ENCODE results near the gene IGFL2. TPM values are rescaled to one million over a fixed set of nuclear protein-coding genes. Genes with fewer than 3 reads are reported as not detected.
"Not testable (repeated sequence)": the region's sequence is repeated elsewhere in the genome, so short reads cannot be mapped to it uniquely, and the experiment has no call there.

IGFL2 gene
- total RNA-seq, 4 donors from 2014 or later = 10.1 to 39.2 (median 16.1) TPM

DNA sequence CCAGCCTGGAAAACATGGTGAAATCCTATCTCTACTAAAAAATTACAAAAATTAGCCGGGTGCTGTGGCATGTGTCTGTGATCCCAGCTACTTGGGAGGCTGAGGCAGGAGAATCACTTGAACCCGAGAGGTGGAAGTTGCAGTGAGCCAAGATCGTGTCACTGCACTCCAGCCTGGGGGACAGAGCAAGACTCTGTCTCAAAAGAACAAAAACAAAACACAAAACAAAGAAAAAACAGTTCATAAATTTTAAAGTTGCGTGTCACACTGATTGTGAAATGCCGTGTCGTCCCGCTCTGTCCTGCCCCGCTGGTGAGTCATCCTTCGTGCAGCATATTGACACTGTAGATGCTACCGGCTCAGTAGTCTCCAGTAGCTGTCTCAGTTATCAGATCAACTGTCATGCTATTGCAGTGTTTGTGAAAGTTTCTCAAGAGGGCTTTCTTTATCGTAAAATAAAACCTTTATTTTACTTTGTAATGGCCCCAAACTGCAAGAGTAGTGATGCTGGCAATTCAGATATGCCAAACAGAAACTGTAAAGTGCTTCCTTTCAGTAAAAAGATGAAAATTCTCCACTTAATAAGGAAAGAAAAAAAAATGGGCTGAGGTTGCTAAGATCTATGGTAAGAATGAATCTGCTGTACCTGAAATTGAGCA, 45.1 kb downstream of the IGFL2 start:
- peak in 1 of 2 donors; percentile 82 for DNase-seq (ENCODE audit: low spot score in 2 of 2)
- Histone ChIP-seq H3K4me3 (no peak overlapping the region), H3K36me3 (no peaks in the 10 kb centered on the region), H3K4me1 (peaks cover 35% of the 10 kb centered on the region), H3K27ac (peak overlapping the region; percentile 47), H3K27me3 (peaks cover 27% of the 10 kb centered on the region), H3K9me3 (no peaks in the 10 kb centered on the region)
- 21% methylated on average over 11 of the region's 11 CpGs for WGBS
- TF ChIP-seq POLR2AphosphoS5 (IDR thresholded peaks at IDR 0.05) = peak in 1 of 3 donors; percentile 26
- TF ChIP-seq CTCF (IDR thresholded peaks at IDR 0.05) = no peak

DNA sequence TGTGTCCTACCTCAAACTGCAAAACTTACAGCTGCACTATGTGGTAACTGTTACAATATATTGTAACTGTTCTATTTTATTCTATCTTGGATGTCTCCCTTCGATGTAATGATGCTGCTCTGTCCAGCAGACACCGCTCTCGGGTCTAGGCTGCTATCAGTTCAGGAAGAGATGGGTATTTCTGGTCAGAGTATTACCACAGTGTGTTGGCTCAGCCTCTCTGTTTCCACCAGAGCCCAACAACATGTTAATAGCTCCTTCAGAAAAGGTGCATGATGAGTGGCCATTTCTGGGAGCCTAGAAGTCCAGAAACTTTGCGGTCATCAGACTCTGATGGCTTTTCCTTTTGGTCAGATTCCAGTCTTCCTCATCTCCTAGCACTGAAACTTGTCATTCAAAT, 45.6 kb downstream of the IGFL2 start:
- no peak overlapping the region for H3K27ac ChIP-seq
- no peak for DNase-seq (ENCODE audit: low spot score in 2 of 2)
- WGBS = 85% methylated on average over 4 of the region's 4 CpGs
- no peaks in the 10 kb centered on the region for H3K9me3 ChIP-seq
- TF ChIP-seq POLR2A (IDR thresholded peaks at IDR 0.05) = no peak
- TF ChIP-seq CTCF (IDR thresholded peaks at IDR 0.05) = no peak
- TF ChIP-seq EP300 (IDR thresholded peaks at IDR 0.05) = no peak
- TF ChIP-seq POLR2AphosphoS5 (IDR thresholded peaks at IDR 0.05) = no peak
- no peaks in the 10 kb centered on the region for H3K36me3 ChIP-seq
- H3K4me3 ChIP-seq = no peak overlapping the region
- H3K27me3 ChIP-seq = peaks cover 24% of the 10 kb centered on the region
- H3K4me1 ChIP-seq = peaks cover 37% of the 10 kb centered on the region

DNA sequence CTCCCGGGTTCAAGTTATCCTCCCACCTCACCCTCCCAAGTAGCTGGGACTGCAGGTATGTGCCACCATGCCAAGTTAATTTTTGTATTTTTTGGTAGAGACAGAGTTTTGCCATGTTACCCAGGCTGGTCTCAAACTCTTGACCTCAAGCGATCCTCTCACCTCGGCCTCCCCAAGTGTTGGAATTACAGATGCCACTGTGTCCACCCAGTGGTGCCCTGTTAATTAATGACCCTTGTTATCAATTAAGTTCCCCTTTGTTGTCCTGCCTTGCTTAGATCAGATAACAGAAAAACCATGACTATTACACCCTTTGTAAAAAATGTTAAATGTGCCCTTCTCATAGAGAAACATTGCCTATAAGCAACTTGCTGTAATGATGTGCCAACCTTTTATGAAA, 47.1 kb downstream of the IGFL2 start:
- H3K4me1 ChIP-seq = peaks cover 38% of the 10 kb centered on the region
- no peak overlapping the region for H3K27ac ChIP-seq
- WGBS = 94% methylated on average over 3 of the region's 3 CpGs
- H3K36me3 ChIP-seq = no peaks in the 10 kb centered on the region
- no peak overlapping the region for H3K4me3 ChIP-seq
- TF ChIP-seq POLR2A (IDR thresholded peaks at IDR 0.05) = no peak
- TF ChIP-seq CTCF (IDR thresholded peaks at IDR 0.05) = no peak
- TF ChIP-seq EP300 (IDR thresholded peaks at IDR 0.05) = no peak
- no peak for TF ChIP-seq POLR2AphosphoS5 (IDR thresholded peaks at IDR 0.05)
- peaks cover 18% of the 10 kb centered on the region for H3K27me3 ChIP-seq
- H3K9me3 ChIP-seq = no peaks in the 10 kb centered on the region
- DNase-seq (ENCODE audit: low spot score in 2 of 2) = no peak

GRCh38 chr19:46195919-46196318, 47.9 kb downstream of the IGFL2 start:
- not testable (repeated sequence) for DNase-seq (ENCODE audit: low spot score in 2 of 2); H3K9me3 ChIP-seq; H3K27ac ChIP-seq; H3K4me3 ChIP-seq; H3K36me3 ChIP-seq
- peaks cover 12% of the 10 kb centered on the region for H3K27me3 ChIP-seq
- H3K4me1 ChIP-seq = peaks cover 44% of the 10 kb centered on the region
- 59% methylated on average over 5 of the region's 7 CpGs for WGBS

- Histone ChIP-seq H3K36me3 (no peaks in the 10 kb centered on the region), H3K27me3 (peaks cover 9% of the 10 kb centered on the region), H3K9me3 (no peaks in the 10 kb centered on the region), H3K4me3 (no peak overlapping the region), H3K4me1 (peaks cover 51% of the 10 kb centered on the region), H3K27ac (no peak overlapping the region)
- no peak for DNase-seq (ENCODE audit: low spot score in 2 of 2)
- TF ChIP-seq CTCF (IDR thresholded peaks at IDR 0.05) = no peak
- no peak for TF ChIP-seq EP300 (IDR thresholded peaks at IDR 0.05)
- no peak for TF ChIP-seq POLR2A (IDR thresholded peaks at IDR 0.05)
- TF ChIP-seq POLR2AphosphoS5 (IDR thresholded peaks at IDR 0.05) = no peak
- 56% methylated on average over 8 of the region's 8 CpGs for WGBS
Measured at GRCh38 chr19:46196410-46197124, 48.5 kb downstream of the IGFL2 start.

Measured in suprapubic skin (tissue), 4 donors.